OCI-LY1 (cell line): ENCODE data around the gene TMEM208.

Experiments used
- H2AFZ ChIP-seq: fragments of 200-600 bp; sonication (generic), shearing (Covaris generic); 2 replicates; pipeline ENCODE4 v1.6.0; 2014; ENCODE audit warnings: antibody characterized with exemption, mild to moderate bottlenecking, low read length
- H3F3A ChIP-seq: fragments of 200-600 bp; sonication (generic), shearing (Covaris generic); 2 replicates; pipeline ENCODE4 v1.6.0; 2014; ENCODE audit warnings: mild to moderate bottlenecking, antibody characterized with exemption, low read length, moderate library complexity; ENCODE audit not compliant: insufficient read depth
- H3K27ac ChIP-seq: fragments of 200-600 bp; sonication (generic); 2 replicates; pipeline ENCODE4 v1.5.1; 2014; ENCODE audit warnings: low read length, mixed run types, mild to moderate bottlenecking, low read depth; ENCODE audit not compliant: poor library complexity, severe bottlenecking
- H3K27me3 ChIP-seq: fragments of 200-600 bp; sonication (generic); 2 replicates; pipeline ENCODE4 v1.6.0; 2014; ENCODE audit warnings: antibody characterized with exemption, mild to moderate bottlenecking, low read length, moderate library complexity; ENCODE audit not compliant: insufficient read depth
- H3K36me3 ChIP-seq: fragments of 200-600 bp; sonication (generic); 2 replicates; pipeline ENCODE4 v1.6.1; 2014; ENCODE audit warnings: mild to moderate bottlenecking, antibody characterized with exemption, low read length, moderate library complexity, mixed read lengths; ENCODE audit not compliant: insufficient read depth
- H3K4me1 ChIP-seq: fragments of 200-600 bp; sonication (generic); 2 replicates; pipeline ENCODE4 v1.5.1; 2014; ENCODE audit warnings: mild to moderate bottlenecking, low read length, moderate library complexity; ENCODE audit not compliant: insufficient read depth, severe bottlenecking
- H3K4me2 ChIP-seq: fragments of 200-600 bp; sonication (generic), shearing (Covaris generic); 2 replicates; pipeline ENCODE4 v1.6.1; 2014; ENCODE audit warnings: low read length
- H3K4me3 ChIP-seq: fragments of 200-600 bp; sonication (generic); 2 replicates; pipeline ENCODE4 v1.5.1; 2014; ENCODE audit warnings: low read length, low read depth, mild to moderate bottlenecking, mixed read lengths; ENCODE audit not compliant: poor library complexity, severe bottlenecking
- H3K79me2 ChIP-seq: fragments of 200-600 bp; shearing (Covaris generic); 2 replicates; pipeline ENCODE4 v1.6.1; 2016; ENCODE audit warnings: mixed run types, low read length, mixed read lengths; ENCODE audit not compliant: insufficient read depth
- H3K9ac ChIP-seq: fragments of 200-600 bp; sonication (generic), shearing (Covaris generic); 2 replicates; pipeline ENCODE4 v1.6.1; 2014; ENCODE audit warnings: mild to moderate bottlenecking, low read length, mixed read lengths
- H3K9me2 ChIP-seq: fragments of 200-600 bp; sonication (generic), shearing (Covaris generic); 2 replicates; pipeline ENCODE4 v1.6.1; 2014; ENCODE audit warnings: low read depth, mild to moderate bottlenecking, low read length, mixed read lengths
- H3K9me3 ChIP-seq: fragments of 200-600 bp; shearing (Covaris generic); 2 replicates; pipeline ENCODE4 v1.6.1; 2014; ENCODE audit warnings: low read length, mixed read lengths
- H4K20me1 ChIP-seq: fragments of 200-600 bp; sonication (generic), shearing (Covaris generic); 2 replicates; pipeline ENCODE4 v1.6.0; 2016; ENCODE audit warnings: mild to moderate bottlenecking, low read length; ENCODE audit not compliant: insufficient read depth
- EZH2 ChIP-seq: fragments of 200-600 bp; sonication (generic), shearing (Covaris generic); IDR thresholded peaks from 2 replicates; pipeline ENCODE4 v1.8.0; 2017; ENCODE audit warnings: borderline replicate concordance, mixed run types, mild to moderate bottlenecking, antibody characterized with exemption, low read length, moderate library complexity, mixed read lengths
- TF ChIP-seq, protein P1 (sequence below): fragments of 200-600 bp; sonication (generic), shearing (Covaris generic); IDR thresholded peaks from 2 replicates; pipeline ENCODE4 v1.5.1; 2017; ENCODE audit warnings: mild to moderate bottlenecking, antibody characterized with exemption, low read length, moderate library complexity, mixed read lengths

TMEM208 gene

DNA sequence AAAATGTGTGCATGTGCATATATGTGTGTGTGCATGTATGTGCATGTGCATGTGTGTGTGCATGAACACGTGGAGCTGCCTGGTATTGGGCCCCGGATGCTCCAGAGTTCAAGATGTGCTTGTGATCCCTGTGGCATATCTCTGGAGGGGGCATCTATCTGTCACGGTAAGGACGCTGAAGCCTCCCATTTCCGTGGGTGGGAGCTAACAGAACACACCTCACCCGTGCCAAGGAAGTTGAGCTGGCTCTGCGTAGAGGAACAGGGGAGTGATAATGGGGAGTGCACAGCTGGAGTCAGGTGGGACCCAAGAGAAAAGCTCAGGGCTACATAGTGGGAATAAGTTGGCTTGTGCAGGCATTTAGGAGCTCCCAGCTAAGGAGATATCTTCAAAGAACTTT is 15.3 kb upstream of the TMEM208 start:
- TF ChIP-seq, protein P1, sequence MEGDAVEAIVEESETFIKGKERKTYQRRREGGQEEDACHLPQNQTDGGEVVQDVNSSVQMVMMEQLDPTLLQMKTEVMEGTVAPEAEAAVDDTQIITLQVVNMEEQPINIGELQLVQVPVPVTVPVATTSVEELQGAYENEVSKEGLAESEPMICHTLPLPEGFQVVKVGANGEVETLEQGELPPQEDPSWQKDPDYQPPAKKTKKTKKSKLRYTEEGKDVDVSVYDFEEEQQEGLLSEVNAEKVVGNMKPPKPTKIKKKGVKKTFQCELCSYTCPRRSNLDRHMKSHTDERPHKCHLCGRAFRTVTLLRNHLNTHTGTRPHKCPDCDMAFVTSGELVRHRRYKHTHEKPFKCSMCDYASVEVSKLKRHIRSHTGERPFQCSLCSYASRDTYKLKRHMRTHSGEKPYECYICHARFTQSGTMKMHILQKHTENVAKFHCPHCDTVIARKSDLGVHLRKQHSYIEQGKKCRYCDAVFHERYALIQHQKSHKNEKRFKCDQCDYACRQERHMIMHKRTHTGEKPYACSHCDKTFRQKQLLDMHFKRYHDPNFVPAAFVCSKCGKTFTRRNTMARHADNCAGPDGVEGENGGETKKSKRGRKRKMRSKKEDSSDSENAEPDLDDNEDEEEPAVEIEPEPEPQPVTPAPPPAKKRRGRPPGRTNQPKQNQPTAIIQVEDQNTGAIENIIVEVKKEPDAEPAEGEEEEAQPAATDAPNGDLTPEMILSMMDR = no peak
- no peak for TF ChIP-seq EZH2
- H3K9ac ChIP-seq = no peak overlapping the region
- H3F3A ChIP-seq = no peaks in the 10 kb centered on the region
- no peaks in the 10 kb centered on the region for H4K20me1 ChIP-seq
- no peak overlapping the region for H2AFZ ChIP-seq
- no peaks in the 10 kb centered on the region for H3K79me2 ChIP-seq
- no peak overlapping the region for H3K27ac ChIP-seq
- no peaks in the 10 kb centered on the region for H3K4me1 ChIP-seq
- no peak overlapping the region for H3K4me2 ChIP-seq
- no peaks in the 10 kb centered on the region for H3K27me3 ChIP-seq
- no peaks in the 10 kb centered on the region for H3K9me3 ChIP-seq
- no peaks in the 10 kb centered on the region for H3K9me2 ChIP-seq
- no peaks in the 10 kb centered on the region for H3K36me3 ChIP-seq
- H3K4me3 ChIP-seq = no peak overlapping the region

- Histone ChIP-seq H3K9ac (no peak overlapping the region), H3K27ac (no peak overlapping the region), H4K20me1 (no peaks in the 10 kb centered on the region), H3K4me1 (no peaks in the 10 kb centered on the region), H3K4me3 (no peak overlapping the region), H3F3A (no peaks in the 10 kb centered on the region), H2AFZ (no peak overlapping the region), H3K4me2 (no peak overlapping the region), H3K27me3 (no peaks in the 10 kb centered on the region), H3K36me3 (no peaks in the 10 kb centered on the region), H3K9me2 (no peaks in the 10 kb centered on the region), H3K79me2 (no peaks in the 10 kb centered on the region), H3K9me3 (no peaks in the 10 kb centered on the region)
- TF ChIP-seq EZH2 = no peak
- TF ChIP-seq, protein P1 = no peak
Measured at GRCh38 chr16:67212766-67213165, 14.2 kb upstream of the TMEM208 start.

GRCh38 chr16:67213197-67214019 is 13.5 kb upstream of the TMEM208 start:
- H3K9me3 ChIP-seq = no peaks in the 10 kb centered on the region
- H3K79me2 ChIP-seq = no peaks in the 10 kb centered on the region
- no peak overlapping the region for H3K4me3 ChIP-seq
- no peak overlapping the region for H3K27ac ChIP-seq
- no peaks in the 10 kb centered on the region for H3K9me2 ChIP-seq
- no peaks in the 10 kb centered on the region for H3F3A ChIP-seq
- no peak for TF ChIP-seq EZH2
- no peaks in the 10 kb centered on the region for H3K27me3 ChIP-seq
- no peak overlapping the region for H3K9ac ChIP-seq
- no peaks in the 10 kb centered on the region for H3K4me1 ChIP-seq
- H2AFZ ChIP-seq = no peak overlapping the region
- H4K20me1 ChIP-seq = no peaks in the 10 kb centered on the region
- H3K4me2 ChIP-seq = no peak overlapping the region
- no peaks in the 10 kb centered on the region for H3K36me3 ChIP-seq

DNA sequence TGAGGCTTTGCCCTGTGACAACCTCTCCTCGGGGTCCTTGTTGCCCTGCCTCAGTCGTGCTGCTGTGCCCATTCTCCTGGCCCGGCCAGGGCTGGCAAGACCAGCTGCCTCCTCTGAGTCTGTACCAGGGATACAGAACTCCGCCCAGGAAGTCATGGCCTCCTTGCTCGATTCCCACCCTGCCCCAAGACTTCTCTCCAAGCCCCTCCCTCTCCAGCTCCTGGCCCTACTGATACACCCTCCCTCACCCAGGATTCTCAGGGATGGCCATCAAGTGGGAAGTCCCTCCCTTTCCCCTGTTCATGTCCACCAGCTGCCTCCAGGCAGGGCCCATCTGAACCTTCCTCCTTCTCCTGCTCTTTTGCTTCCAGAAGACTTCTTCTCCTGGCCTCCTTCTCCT is 11.2 kb upstream of the TMEM208 start:
- H3K9ac ChIP-seq = no peak overlapping the region
- H3F3A ChIP-seq = no peaks in the 10 kb centered on the region
- no peaks in the 10 kb centered on the region for H3K79me2 ChIP-seq
- H3K36me3 ChIP-seq = no peaks in the 10 kb centered on the region
- no peaks in the 10 kb centered on the region for H3K4me1 ChIP-seq
- no peaks in the 10 kb centered on the region for H4K20me1 ChIP-seq
- H3K9me3 ChIP-seq = no peaks in the 10 kb centered on the region
- no peaks in the 10 kb centered on the region for H3K27me3 ChIP-seq
- TF ChIP-seq, protein P1 = no peak
- H3K27ac ChIP-seq = no peak overlapping the region
- H3K4me2 ChIP-seq = no peak overlapping the region
- H3K9me2 ChIP-seq = no peaks in the 10 kb centered on the region
- H2AFZ ChIP-seq = no peak overlapping the region
- H3K4me3 ChIP-seq = no peak overlapping the region
